NCI-H128 (cell line): Measurements from ENCODE around the gene GPR55.

ENCODE experiments used
- DNase-seq: peaks from one replicate; lab custom pipeline; 2025; ENCODE audit not compliant: unreplicated experiment; lab: John Stamatoyannopoulos, UW

GPR55 gene

GRCh38 chr2:230902180-230902899 is 22.7 kb downstream of the GPR55 start:
- DNase-seq: no peak

GRCh38 chr2:230901006-230901405 is 24.0 kb downstream of the GPR55 start:
- DNase-seq: no peak

DNA sequence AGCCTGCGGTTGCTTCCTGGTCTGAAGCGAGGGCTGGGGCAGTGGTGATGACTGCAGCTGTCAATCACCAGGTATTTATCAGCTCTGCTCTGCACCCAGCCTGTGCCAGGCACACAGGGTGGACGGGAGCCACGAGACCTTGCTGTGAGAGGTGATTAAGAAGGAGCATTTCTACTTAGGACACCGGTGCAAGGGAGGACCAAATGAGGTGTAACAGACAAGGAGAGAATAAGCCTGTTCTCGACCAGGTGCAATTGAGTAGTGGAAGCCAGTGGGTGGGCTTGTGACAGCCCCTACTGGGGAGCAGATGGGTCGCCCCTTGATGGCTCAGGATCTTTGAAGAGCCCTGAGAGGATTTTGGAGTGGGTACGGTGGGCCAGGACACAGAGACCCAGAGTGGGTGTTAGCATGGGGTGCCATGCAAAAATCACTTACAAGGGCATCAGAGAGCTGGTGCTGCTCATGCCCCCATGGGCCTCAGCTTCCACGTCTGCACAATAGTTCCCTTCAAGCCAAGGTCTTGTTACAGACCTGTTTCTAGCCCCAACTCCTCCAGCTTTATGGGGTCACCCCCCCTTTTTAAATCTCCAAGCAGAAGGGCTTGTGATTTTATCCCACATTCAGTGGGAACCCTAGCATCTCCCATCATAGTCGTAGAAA is 24.6 kb downstream of the GPR55 start:
- no peak for DNase-seq

- no peak for DNase-seq
Measured at GRCh38 chr2:230899786-230900185, 25.3 kb downstream of the GPR55 start.

- no peak for DNase-seq
Measured at GRCh38 chr2:230899287-230899686, 25.8 kb downstream of the GPR55 start.

GRCh38 chr2:230898713-230899091 is 26.3 kb downstream of the GPR55 start:
- DNase-seq: no peak

GRCh38 chr2:230898016-230898712 is 26.9 kb downstream of the GPR55 start:
- no peak for DNase-seq

DNA sequence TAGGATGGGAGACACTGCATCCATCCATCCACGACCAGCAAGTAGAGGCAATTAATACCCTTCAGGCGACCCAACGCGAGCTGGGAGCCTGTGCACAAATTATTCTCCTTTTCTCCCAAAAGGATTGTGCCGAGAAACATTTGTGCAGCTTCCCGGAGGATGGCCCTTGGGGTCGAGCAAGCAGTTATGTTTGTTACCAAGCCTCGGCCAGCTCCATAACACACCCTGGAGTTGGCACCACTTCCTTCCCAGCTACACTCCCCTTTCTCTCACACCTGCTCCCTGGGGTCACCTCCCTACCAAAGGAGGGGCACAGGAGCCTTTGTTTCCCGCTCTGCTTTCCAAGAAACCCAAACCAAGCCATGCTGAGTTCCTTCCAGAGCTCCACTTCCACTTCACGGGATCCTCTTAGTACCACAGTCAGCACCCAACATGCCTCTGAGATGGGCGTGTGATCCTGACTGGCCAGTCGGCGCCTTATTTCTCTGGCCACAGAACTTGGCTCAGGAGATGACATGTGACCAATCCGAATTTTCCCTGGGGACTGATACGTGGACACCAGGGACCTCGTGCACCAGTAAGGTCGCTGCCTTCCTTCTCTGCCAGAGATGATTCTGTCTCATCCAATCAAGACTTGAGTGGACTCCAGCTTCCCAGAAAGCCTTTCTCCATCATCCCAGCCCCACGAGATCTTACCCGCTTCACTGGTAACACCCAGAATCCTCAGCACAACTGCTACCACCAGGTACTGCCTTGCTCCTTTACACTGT is 28.5 kb downstream of the GPR55 start:
- DNase-seq: no peak

DNA sequence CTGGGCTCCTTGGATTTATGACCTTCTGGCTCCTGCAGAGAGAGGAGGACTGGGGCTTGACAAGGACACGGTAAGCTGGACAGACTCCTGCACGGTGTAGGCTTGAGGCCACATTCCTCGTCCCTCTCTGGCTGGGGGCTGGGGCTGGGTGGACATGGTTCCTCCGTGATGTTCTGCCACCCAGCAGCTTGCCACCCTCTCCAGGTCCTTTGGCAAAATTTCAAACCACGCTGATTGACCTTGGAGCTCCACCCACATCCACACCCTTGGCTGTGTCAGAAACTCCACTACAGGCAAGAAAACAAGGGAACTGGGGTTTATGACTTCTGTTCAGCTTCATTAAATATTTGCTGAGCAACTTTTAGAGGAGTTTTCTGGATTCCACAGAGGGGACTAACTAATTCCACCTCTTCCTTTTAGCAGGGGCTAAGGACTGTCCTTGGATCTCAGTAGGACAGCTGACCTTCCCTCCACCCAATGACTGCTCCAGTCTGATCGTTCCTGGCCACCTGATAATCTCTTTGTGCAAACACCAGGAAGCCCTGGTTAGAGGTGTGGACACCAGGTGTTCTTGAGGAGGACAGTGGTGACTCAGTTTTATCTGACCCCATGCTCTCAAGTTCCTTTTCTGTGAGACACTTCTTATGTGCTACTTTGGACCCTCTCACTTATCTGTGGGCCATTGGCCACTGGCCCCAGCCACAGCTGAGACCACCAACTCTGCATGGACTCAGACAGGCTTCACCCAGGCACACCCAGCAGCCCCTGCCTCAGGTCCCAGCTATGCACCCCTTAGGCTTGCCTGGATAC is 29.3 kb downstream of the GPR55 start:
- no peak for DNase-seq

DNA sequence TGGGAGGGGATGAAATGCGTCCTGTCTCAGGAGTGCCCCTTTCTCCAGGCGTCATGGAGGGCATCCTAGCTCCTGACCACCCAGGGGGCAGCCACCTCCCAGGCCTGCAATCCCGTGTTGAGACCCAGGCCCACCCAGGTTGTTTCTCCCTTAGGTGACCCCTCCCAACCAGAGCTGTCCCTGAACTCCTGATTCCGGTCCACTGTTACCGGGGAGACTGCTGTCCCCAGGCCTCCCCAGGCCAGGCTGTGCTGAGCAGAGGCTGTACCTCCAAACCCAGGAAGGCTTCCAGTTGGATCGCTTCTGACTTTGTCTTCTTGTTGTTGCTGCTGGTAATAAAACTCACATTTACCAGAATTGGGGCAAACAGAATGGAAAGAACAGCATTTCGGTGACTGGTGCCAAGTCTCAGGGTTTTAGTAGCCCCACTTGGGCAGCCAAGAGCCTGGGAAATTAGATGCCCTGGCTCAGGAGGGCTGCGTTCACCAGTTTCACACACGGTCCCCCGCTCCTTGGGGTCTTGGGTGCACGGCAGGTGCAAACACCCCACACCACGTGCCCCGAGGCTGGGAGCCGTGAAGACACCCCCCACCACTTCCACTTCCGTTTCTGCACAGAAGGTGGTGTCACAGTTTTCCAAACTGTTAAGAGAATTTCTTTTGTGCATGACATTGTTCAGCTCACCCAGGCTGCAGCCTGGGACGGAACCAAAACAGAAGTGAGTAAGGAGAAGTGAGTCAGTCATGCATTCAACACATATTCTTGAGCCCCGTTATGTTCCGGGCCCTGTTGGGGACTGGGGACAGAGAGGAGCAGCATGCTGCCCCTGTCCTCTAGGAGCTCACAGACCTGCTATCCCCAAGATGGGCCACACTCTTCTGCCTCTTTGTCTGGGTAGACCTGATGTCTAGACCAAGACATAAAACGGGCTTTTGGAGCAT is 30.9 kb downstream of the GPR55 start:
- no peak for DNase-seq

DNA sequence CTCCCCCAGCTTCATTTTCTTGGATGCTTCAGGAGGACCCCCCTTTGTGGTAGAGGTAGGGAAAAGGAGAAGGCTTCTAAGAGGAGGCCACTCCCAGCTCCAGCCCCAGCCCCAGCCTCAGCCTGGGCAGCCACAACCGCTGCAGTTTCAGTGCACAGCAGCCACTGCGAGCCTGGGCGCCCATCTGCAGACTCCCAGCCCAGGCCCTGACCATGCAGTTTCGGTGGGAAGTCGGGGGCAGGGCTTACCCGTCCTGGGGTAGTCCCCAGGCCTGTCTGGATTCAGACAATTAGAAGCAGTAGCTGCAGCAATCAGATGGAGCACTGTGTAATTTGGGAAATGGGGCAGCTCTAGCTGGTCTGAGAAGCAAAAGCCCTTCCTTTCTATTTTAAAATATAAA is 31.7 kb downstream of the GPR55 start:
- no peak for DNase-seq

GRCh38 chr2:230891509-230891908 is 33.5 kb downstream of the GPR55 start:
- DNase-seq: no peak

- no peak for DNase-seq
Measured at GRCh38 chr2:230891064-230891463, 34.0 kb downstream of the GPR55 start.

- no peak for DNase-seq
Measured at GRCh38 chr2:230890646-230891045, 34.4 kb downstream of the GPR55 start.

DNA sequence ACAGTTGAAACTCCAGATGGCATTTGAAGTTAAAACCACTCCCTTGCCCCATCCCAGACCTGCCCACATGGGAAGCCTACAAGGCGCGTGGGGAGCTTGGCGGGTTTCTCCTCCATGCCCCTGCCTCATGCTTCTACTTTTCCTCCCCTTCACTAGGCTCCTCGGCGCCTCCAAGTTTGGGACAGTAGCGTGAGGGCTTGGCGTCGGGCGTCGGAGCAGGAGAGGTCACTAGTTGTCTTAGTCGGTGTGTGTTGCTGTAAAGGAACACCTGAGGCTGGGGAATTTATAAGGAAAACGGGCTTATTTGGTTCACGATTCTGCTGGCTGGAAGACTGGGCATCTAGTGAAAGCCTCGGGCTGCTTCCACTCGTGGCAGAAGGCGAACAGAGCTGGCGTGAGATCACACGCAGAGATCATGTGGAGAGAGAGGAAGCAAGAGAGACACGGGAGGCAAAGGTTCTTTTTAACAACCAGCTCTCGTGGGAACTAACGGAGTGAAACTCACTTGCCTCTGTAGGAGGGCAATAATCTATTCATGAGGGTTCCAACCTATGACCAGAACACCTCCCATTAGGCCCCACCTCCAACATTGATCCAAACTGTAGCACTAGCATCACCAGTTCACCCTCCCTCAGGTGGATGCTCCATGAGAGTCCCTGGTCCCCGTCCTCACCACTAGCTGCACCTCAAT is 35.0 kb downstream of the GPR55 start:
- no peak for DNase-seq

GRCh38 chr2:230888824-230889400 is 36.1 kb downstream of the GPR55 start:
- DNase-seq: no peak

GRCh38 chr2:230887342-230887741 is 37.7 kb downstream of the GPR55 start:
- no peak for DNase-seq

- no peak for DNase-seq
Measured at GRCh38 chr2:230886671-230887071, 38.4 kb downstream of the GPR55 start.

- DNase-seq: no peak
Measured at GRCh38 chr2:230886206-230886605, 38.8 kb downstream of the GPR55 start.
